Astrocyte of the hippocampus (primary cell): ENCODE data around the gene PHF2.

ENCODE experiments used
- DNase-seq: peaks from one replicate; pipeline ENCODE4 v3.0.0; 2011; ENCODE audit warnings: low read depth, low spot score

Gene PHF2

DNA sequence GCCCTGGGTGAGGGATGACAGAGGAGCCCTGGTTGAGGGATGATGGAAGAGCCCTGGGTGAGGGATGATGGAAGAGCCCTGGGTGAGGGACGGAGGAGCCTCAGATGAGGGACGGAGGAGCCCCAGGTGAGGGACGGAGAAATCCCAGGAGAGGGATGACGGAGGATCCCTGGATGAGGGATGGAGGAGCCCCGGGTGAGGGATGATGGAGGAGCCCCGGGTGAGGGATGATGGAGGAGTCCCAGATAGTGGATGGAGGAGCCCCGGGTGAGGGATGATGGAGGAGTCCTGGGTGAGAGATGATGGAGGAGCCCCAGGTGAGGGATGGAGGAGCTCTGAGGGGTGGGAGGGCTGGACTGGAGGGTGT lies 10.9 kb downstream of the PHF2 start:
- DNase-seq, result no peak

DNA sequence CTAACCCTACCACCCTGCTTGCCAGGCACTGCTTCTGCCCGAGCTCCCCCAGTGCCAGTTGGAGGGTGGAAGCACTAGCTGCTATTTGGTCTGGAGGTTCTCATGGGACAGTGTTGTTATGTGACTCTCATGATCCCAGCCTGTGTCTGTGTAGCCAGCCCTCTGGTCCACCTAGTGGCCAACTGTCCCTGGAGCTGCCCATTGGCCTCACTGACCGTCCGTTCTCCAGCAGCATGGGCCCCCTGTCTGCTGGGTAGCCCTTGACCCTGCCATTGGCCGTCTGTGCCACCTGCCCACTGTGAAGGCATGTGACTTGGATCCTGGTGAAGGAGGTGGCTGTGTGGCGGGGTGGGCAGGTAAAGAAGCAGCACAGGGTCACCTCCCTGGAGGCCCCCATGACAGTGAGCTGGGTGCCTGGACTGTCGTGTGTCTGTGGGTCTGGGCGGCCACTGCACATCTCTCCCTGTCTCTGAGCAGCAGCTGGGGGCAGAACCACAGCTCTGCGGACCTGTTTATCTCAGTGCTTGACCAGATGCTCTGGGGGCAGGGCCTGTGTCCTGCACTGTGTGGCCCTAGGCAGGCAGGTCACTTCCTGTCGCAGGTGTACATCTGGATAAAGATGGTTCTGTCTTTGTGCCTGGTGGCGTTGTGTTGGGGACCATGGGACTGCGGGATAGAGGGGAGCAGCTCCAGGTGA lies 11.4 kb downstream of the PHF2 start:
- DNase-seq, result no peak

DNA sequence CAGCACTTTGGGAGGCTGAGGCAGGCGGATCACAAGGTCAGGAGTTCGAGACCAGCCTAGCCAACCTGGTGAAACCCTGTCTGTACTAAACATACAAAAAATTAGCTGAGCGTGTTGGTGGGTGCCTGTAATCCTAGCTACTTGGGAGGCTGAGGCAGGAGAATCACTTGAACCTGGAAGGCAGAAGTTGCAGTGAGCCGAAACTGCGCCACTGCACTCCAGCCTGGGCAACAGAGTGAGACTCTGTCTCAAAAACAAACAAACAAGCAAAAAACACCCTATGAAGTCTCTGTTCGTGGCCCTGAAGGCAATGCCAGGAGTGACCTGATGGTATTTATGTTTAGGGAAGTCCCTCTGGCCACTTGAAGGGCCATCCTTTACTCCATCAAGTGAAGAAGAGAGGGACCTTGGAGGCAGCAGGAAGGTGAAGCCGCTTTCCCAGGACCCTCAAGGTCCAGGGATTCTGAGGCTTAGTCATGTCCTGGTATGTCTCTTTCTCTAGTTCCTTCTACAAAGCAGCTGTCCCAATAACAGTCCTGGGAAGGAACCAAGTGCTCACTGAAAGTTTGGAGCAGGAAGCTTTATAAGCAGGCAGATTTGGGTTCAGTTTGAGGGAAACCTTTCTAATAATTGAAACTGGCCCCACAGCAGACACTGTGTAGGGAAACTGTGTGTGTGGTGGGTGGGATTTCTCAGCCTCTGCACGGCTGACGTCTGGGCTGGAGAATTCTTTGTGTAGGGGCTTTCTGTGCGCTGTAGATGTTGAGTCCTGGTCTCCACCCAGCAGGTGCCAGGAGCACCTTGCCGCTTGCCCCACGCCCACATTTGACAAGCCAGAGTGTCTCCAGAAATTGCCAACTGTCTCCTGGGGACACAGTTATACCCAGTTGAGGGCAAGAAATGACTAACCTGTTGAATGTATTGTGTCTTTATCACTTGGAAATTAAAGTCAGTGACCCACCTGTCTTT lies 12.5 kb downstream of the PHF2 start:
- DNase-seq, result no peak

DNA sequence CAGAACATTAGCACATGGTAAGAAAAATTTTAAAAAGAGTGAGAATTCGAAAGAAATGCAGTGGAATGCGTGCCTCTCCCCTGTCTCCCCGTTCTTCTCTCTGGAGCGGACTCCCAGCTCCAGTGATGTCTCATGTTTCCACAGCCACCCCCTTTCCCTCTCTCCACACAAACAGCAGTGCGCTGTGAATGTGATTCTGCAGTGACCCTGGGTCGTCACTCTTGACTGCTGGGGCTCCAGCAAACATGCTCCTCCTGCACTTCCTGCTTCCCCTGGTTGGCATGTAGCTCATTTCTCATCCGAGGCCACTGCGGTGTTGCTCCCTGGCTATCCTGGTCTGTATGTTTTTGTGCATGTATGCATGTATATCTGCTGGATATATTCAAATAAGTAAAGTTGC lies 13.3 kb downstream of the PHF2 start:
- DNase-seq, result no peak

DNA sequence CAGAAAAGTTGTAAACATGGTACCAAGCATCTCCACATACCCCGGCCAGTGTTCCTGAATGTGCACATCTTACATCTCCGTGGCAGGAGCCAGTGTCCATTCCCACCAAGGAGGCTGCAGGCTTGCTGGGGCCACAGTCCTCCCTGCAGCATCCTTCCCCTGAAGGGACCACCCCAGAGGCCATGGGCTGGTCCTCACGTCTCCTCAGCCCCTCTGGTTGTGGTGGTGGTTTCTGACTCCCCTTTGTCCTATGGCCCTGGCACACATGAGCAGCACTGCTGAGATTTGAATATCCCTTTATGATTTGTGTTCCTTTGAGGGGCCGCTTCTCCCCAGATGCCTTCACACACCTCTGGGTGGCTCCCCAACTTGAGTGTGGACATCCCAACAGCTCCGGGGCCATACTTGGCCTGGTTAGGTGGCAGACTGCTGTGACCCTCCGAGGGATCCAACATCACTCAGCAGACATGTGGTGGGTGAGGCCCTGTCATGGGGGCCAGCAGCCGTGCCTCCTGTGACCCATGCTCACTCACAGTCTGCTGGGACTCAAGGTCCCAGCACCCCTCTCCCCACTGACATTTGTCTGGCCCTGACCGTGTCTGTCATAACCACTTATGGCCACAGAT lies 14.3 kb downstream of the PHF2 start:
- DNase-seq, result no peak

DNA sequence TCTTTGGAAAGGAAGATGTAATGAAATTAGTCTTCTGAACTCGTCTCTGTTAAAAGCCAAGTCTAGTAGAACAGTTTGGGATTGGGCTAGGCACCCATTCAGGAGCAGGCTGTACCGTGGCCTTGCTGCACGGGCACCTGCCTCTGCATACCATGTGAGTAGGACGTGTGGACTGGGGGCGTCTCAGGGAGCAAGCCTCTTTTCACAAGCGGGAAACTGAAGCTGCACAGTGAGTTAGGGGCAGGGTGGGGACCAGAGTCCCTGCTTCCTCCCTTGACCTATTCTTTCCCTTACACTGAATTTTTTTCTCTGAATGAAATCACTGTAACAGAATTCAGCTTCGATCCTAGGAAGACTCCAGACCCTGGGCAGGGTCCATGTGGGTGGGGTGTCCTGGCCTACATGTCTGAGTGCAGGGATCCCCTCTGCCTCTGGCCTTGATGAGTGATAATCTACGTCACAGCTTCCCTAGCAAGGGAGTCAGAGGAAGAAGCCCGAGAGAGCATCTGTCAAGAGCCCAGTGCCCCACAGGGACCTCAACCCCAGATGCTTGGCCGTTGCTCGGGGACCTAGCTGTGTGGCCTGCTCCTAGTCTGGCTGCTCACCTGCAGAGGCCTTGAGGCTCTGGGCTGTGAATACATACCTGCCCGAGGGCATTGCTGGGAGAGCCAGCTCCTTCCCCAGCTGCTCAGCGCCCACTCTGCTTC lies 15.1 kb downstream of the PHF2 start:
- no peak for DNase-seq

DNA sequence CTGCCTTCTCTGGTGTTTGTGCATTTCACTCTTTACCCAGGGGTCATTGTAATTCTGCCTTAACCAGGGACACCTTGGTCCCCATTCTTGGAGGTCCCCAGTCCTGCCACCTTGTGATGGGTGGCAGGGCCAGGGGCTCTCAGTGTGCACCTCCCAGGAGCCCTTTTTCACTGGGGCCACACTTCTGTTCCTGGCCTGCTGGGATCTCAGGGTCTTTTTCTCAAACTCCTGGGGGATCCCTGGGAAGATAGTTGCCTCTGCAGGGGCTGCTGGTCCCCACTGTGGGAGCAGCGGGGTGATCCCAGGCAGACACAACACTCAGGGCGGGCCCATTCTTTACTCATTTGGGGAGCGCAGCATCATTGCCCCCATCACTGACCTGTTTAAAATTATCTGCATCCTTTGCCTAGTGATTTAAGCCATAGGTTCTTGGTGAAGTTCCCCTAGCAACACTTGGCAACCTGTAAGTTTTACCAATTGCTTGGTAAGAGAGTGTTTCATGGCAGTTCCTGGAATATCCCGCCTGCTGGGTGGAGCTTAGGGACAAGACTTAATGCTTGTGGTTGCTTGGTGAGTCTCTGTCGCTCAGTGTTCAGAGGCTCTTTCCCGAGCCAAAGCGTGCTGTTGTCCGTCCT lies 15.7 kb downstream of the PHF2 start:
- no peak for DNase-seq

DNA sequence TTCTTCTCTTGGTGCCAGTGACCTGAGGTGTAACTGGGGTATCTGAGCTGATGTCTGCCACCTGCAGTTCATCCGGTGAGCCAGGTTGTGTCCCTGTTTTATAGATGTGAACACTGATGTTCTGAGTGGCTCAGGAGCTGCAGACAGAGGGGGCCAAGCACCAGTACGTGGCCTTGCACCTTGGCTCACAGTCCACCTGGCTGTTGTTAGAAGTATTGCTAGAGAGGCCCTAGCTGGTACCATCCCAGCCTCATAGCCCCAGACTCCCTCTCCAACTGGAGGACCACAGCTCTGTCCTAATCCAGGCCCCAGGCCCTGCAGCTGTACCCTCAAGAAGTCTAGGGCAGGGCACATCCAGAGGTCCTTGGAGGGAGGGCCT lies 16.2 kb downstream of the PHF2 start:
- DNase-seq, result no peak

DNA sequence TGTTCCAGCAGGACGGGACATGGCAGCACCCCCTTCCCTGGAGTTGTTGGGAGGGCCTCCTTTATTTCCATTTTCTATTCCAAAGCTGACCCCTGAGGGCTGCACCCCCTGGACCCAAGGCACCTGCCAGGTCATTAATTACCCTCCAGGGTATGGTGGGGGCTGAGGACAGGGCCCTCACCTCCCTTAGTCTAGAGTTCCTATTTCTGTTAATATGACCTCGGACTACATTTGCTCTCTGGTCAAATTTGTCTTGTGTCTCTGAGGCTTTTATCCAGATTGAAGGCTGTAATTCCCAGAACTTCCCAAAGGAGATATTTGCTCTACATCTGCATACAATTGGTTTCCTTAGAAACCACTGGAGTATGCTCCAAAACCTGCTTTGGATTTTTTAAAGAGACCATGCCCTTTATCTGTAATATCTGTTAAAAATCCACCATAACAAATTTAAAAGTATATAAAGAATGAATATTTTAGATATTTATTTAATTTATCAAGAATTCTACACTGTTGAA lies 16.8 kb downstream of the PHF2 start:
- no peak for DNase-seq

DNA sequence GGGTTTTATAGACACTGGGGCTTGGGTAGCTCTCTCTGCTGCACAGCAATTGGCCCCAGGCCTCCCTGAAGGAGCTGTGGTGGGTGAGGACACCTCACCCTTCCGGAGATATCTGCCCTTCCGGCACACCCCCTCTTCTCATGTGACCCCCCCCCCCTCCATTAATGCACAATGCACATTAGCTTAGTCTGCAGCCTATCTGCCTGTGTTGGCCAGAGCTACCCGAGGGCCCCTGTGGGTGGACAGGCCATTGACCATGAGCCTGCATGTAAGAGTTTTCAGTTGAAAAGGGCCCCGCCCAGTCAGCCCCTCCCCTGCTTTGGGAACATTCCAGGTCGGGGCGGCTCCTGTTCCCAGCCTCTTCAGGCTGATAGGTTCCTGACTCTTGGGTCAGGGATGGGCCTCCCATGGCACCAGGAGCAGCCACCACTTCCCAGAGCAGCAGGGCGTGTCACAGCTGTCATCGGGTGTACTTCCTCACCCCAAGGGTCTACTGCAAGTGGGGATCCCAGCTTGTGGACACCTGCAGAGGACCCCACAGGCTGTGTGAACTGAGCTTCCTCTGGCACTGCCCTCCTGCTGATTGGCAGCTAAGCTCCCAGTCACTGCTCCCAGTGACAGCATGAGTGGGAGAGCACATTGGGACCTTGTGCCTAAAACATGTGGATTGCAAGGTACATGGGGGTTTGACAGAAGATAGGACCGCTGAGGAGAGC lies 17.8 kb downstream of the PHF2 start:
- DNase-seq, result no peak

DNA sequence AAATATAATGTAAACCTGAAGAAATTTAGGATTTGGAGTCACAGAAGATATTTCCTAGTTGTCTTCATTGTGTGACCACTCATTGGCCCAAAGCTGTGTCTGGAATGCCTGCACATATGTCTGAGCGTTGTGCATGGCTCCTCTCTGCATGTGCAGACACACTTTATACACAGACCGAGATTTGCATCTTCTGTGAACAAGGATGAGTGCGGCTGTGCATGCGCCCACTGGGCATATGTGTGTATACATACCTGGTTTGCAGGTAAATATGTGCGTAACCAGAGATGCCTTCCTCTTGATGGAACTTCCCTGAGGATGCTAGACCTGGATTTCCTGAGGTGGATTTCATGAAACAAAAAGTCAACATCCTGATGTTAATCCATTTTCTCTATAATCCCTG lies 19.1 kb downstream of the PHF2 start:
- DNase-seq, result no peak

DNA sequence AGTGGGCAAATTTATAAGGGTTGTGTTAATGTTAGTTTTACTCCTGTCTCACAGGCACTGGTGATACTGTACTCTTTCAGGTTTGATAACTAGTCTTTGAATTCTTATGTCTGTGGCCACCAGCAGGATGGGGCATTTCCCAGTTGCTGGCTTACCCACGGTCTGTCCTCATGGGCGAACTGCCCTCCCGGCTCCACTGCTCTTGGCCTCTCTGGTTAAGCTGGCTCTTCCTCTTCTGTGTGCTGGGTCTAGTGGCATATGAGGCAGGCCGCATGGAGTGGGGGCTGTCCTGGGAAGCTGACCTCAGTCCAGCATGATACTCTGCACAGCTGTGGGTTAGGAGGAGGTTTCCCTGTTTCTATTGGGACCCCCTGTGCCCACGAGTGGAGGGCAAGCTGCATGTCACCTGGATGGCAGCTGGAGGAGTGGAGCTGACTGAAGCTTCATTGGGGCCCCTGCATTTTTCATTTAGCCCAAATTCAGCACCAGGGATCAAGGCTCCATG lies 19.5 kb downstream of the PHF2 start:
- no peak for DNase-seq

DNA sequence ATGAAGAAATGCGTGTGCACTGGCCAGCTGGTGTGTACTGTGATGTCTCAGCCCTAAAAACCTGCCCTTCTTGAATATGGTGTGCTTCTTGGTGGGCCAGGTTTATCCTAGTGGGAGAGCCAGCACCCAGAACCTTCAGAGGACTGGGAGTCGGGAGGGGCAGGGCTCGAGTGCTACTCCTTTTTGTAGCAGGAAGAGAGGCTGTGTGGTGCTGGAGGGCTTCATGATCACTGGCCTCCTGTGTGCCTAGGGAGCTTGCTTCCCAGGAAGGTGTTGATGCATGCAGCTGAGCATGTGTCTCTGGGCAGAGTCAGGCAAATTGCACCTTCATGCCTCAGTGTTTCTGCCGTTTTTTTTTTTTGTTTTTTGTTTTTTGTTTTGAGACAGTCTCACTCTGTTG lies 20.0 kb downstream of the PHF2 start:
- DNase-seq, result no peak

DNA sequence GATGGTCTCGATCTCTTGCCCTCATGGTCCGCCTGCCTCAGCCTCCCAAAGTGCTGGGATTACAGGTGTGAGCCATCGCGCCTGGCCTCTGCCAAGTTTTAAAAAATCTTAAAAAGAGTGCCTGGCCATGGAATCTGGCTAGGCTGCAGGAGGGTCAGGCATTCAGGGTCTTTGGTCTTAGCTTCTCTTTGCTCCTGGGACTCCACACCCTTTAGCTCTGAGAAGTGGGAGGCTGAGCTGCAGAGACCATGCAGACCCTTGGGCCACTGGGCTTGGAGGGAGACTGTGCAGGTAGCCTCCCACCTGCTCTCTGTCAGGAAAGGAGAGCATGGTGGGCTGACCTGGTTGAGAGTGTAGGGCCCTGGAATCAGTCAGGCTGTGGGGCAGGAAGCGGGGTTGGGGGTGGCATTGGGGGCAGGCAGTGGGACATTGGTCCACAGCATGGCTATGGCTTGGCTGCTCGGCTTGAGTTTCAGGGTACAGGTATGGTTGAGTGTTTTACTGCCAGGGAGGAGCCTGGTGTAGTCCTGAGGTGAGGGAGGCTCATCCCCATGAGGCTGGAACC lies 20.8 kb downstream of the PHF2 start:
- DNase-seq, result no peak

DNA sequence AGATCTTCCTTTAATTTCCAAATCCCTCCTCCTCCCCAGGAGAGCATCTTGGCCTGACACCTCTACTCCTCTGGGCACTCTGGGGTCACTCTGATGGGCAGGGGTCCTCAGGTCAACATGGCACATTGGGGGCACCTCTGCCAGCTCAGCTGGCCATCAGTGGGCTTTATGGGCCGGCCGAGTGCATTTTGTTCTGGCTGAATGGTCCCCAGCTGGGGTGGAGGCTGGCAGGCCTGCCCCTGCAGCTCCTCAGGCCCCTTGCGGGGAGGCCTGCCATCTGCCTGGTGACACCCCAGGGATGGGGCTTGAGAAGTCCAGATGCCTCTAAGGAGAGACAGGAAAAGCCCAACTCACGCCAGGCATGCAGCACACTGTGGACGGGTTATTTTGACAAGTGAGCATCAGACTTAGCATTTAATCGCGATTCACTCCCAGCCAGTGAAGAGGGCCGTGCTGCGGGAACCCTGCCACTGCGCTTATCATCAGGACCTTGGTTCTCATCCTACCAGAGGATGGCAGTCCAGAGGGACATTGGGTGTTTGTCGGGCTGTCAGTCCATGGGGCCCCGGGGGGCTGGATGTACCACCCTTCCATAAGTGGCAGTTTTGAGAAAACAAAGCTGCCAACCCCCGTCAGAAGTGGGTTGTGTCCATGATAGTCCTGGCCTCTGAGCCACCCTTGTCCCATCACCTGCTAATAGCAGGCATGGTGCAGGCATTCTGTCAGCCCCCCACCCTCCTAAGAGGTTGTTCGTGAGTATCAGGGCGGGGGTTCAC lies 21.7 kb downstream of the PHF2 start:
- no peak for DNase-seq

DNA sequence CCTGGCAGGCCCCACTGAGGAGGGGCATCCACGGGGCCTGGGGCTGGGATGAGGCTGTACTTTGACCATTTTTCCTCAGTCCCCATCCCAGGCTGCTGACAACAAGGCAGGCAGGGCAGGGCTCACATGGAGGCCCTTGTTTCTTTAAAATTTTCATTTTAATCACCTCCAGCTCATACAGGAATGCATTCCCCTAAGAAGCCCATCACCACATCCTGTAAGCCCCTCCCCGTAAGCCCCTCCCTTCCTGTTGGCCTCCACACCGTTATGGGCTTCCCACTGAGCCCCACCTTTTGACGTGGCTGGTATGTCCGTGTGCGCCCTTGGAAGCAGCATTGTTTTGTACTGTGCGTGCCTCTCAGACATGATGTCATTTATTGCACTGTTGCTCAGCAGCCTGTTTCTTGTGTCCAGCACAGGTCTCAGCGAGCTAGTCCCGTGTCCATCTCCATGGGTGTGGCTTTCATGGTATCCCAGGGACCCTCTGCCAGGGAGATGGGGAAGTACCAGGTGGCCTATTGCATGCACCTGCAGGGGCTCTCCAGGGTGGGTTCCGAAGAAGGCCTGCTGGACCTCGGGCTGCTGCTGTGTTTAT lies 22.4 kb downstream of the PHF2 start:
- peak; percentile 56 for DNase-seq

DNA sequence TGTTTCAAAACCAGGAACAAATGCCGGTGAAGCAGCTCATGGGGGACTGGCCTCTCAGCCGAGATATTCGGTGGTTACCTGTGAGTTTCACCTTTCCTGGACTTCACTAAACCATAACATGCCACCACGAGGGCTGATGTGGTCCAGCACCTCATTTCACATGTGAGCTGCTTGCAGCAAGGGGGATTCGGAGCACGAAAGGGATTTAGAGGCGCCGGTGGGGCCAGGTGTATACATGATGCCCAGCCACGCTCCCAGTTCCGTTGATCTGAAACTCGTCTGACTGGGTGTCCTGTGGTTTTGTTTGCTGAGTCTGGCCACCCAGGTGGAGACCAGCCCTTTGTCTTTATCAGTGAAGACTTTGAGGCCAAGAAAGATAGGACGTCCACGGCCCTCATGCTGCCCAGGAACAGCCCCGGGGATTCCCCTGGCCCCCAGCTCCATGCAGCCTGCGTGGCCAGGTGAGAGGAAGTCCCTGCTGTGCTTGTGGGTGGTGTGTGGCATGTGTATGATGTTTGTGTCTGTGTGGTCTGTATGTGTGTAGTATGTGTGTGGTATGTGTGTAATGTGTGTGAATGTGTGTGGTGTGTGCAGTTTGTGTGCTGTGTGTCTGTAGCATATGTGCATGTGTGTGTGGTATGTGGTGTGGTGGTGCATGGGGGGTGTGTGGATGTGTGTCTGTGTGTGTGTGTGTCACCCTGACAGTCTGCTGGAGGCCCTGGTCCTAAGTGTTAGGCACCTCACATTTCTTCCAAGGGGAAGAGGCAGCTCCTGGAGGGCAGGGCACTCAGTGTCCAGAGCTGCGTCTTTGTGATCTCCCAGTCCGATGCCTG lies 23.4 kb downstream of the PHF2 start:
- DNase-seq, result no peak

DNA sequence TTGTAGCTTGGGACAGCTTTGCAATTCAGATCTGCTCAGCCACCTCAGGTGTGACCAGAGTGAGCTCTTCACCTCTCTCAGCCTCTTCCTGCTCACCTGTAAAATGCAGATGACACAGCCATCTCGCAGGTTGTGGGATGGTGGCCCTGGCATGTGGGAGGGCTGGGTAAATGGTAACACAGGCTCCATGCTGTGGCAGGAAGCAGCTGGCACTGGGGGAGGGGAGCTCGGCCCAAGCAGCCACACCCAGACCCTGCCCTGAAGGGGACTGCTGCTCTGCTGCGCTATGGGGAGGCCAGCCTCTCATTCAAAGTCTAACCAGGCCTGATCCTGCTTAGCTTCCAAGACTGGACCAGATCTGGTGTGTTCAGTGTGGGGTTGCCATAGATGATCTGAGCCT lies 24.1 kb downstream of the PHF2 start:
- no peak for DNase-seq
